Fibroblast of skin of right quadriceps (primary cell): ENCODE results near the gene CHST5.
A peak's percentile ranks its signal among the peaks of the same experiment; 100 is the strongest.
"Not testable (repeated sequence)": the region's sequence is repeated elsewhere in the genome, so short reads cannot be mapped to it uniquely, and the experiment has no call there.

Experiments
- DNase-seq: peaks from one replicate; pipeline ENCODE4 v3.0.0-alpha.2; 2013

The CHST5 gene

GRCh38 chr16:75548456-75548855 is 12.5 kb upstream of the CHST5 start:
- not testable (repeated sequence) for DNase-seq

GRCh38 chr16:75546293-75546692 is 10.4 kb upstream of the CHST5 start:
- no peak for DNase-seq

GRCh38 chr16:75545879-75546278 is 10.0 kb upstream of the CHST5 start:
- DNase-seq: not testable (repeated sequence)

GRCh38 chr16:75542462-75542861 is 6.6 kb upstream of the CHST5 start:
- DNase-seq: not testable (repeated sequence)

GRCh38 chr16:75541236-75541635 is 5.3 kb upstream of the CHST5 start:
- DNase-seq: no peak

GRCh38 chr16:75538882-75539565 is 3.1 kb upstream of the CHST5 start:
- not testable (repeated sequence) for DNase-seq

- DNase-seq: no peak
These were observed 1.9 kb upstream of the CHST5 start for GRCh38 chr16:75537776-75538175.

- no peak for DNase-seq
These were observed 581 bp downstream of the CHST5 start for GRCh38 chr16:75535211-75535843.

GRCh38 chr16:75534560-75535205 is 1.2 kb downstream of the CHST5 start:
- DNase-seq: no peak

- DNase-seq: no peak
These were observed 3.1 kb downstream of the CHST5 start for GRCh38 chr16:75532791-75533190.

GRCh38 chr16:75532142-75532765 is 3.7 kb downstream of the CHST5 start:
- DNase-seq: no peak

- no peak for DNase-seq
These were observed 5.9 kb downstream of the CHST5 start for GRCh38 chr16:75529959-75530358.

GRCh38 chr16:75529056-75529905 is 6.6 kb downstream of the CHST5 start:
- no peak for DNase-seq

- no peak for DNase-seq
These were observed 8.0 kb downstream of the CHST5 start for GRCh38 chr16:75527825-75528299.

- no peak for DNase-seq
These were observed 9.7 kb downstream of the CHST5 start for GRCh38 chr16:75526032-75526790.

- no peak for DNase-seq
These were observed 16.7 kb downstream of the CHST5 start for GRCh38 chr16:75519175-75519574.

GRCh38 chr16:75516189-75516966 is 19.5 kb downstream of the CHST5 start:
- DNase-seq: not testable (repeated sequence)

- no peak for DNase-seq
These were observed 21.6 kb downstream of the CHST5 start for GRCh38 chr16:75514296-75514695.

- peak; percentile 81 for DNase-seq
These were observed 29.3 kb downstream of the CHST5 start for GRCh38 chr16:75506574-75506973.

- no peak for DNase-seq
These were observed 29.8 kb downstream of the CHST5 start for GRCh38 chr16:75506107-75506506.

GRCh38 chr16:75503801-75504200 is 32.1 kb downstream of the CHST5 start:
- DNase-seq: no peak
